WI38 (cell line): ENCODE measurements around the gene BABAM2.

Source experiments
- H3K4me3 ChIP-seq: 2 replicates; pipeline ENCODE4 v1.5.1; 2011; ENCODE audit warnings: low read depth, mild to moderate bottlenecking, control low read depth, low read length
- TF ChIP-seq, protein P1 (sequence below): IDR thresholded peaks from 2 replicates; pipeline ENCODE4 v1.5.1; 2012; ENCODE audit warnings: low read depth, mild to moderate bottlenecking, control low read depth, low read length

The BABAM2 gene

GRCh38 chr2:28080911-28081310 lies 190.4 kb downstream of the BABAM2 start:
- TF ChIP-seq, protein P1, sequence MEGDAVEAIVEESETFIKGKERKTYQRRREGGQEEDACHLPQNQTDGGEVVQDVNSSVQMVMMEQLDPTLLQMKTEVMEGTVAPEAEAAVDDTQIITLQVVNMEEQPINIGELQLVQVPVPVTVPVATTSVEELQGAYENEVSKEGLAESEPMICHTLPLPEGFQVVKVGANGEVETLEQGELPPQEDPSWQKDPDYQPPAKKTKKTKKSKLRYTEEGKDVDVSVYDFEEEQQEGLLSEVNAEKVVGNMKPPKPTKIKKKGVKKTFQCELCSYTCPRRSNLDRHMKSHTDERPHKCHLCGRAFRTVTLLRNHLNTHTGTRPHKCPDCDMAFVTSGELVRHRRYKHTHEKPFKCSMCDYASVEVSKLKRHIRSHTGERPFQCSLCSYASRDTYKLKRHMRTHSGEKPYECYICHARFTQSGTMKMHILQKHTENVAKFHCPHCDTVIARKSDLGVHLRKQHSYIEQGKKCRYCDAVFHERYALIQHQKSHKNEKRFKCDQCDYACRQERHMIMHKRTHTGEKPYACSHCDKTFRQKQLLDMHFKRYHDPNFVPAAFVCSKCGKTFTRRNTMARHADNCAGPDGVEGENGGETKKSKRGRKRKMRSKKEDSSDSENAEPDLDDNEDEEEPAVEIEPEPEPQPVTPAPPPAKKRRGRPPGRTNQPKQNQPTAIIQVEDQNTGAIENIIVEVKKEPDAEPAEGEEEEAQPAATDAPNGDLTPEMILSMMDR: no peak
- H3K4me3 ChIP-seq: no peak overlapping the region

DNA sequence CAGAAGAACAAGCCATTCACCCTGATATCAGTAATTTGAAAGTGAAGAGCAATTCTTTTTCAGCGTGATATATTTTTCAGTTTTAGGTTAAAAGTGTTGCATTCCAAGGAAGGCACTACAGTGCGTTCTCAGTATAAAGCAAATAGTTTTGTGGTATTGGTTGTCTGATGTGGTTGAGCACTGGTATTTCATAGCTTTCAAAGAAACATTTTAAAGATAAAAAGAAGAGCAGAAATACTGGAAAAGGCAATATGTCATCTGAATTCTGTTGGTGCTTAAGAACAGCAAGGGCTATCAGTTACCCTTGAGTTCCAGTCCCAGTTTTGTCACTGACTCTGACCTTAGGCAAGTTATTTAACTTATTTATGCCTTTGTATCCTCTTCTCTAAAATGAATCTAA lies 191.6 kb downstream of the BABAM2 start:
- TF ChIP-seq, protein P1: no peak
- H3K4me3 ChIP-seq: no peak overlapping the region

DNA sequence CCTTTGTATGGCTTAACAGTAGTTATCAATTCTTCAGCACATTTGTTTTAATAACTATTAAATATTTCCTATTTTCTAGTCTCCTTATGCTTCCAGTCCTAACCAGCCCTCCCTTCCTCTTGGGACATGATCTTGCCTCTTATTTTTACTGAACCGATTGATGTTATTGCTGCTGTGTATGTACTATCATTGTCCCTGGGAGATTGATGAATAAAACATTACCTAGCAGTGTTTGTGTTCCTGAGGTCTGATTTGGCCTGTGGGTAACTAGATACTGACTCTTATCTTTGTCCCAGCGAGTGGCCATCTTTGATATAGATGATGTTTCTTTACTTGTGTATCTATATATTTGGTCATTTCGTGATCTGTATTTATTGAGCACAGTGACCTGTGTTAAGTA lies 192.9 kb downstream of the BABAM2 start:
- TF ChIP-seq, protein P1: no peak
- H3K4me3 ChIP-seq: no peak overlapping the region

GRCh38 chr2:28084564-28084963 lies 194.0 kb downstream of the BABAM2 start:
- no peak overlapping the region for H3K4me3 ChIP-seq
- TF ChIP-seq, protein P1: no peak

DNA sequence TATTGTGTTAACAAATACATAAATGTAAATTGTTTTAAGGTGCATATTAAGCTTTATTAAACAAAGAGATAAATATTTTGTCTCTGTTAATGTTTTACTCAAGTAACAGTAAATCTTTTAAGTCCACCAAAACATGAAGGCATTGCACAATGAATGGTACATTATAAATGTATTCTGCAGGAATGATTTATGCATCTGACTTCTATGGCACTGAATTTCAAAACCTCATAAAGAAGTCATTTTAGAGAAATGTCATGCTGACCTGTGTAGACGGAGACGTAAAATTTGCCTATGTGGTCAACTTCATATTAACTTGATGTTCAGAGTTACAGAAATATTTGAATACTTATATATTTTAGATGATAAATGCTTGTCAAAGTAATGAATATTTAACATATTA lies 194.7 kb downstream of the BABAM2 start:
- TF ChIP-seq, protein P1: no peak

GRCh38 chr2:28086611-28087010 lies 196.1 kb downstream of the BABAM2 start:
- TF ChIP-seq, protein P1: no peak
- H3K4me3 ChIP-seq: no peak overlapping the region

More for the DNA sequence above, 194.7 kb downstream of the BABAM2 start:
- H3K4me3 ChIP-seq: no peak overlapping the region

DNA sequence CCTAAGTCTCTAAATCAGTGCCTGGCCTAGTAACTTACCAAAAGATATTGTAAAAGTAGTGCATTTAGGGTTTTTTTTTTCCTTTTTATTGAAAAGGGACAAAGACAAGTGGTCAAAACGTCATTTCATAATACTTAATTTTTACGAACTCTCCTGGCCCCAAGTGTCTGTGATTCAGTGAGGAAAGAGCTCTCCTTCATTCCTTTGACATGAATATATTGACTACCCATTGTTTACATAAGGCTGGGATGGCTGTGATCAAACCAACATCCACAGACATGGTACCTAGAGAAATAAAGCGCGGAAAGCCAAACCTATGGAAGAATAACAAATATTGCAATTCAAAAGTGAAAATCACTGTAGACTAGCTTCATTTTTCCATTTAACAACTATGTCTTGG lies 198.4 kb downstream of the BABAM2 start:
- TF ChIP-seq, protein P1: no peak
- H3K4me3 ChIP-seq: no peak overlapping the region
